Measurements from ENCODE around the gene NRXN3. TPM values are rescaled to one million over a fixed set of nuclear protein-coding genes. Genes with fewer than 3 reads are reported as not detected.

Gene NRXN3
- total RNA-seq, 1 experiment from 2014 or later: not detected

DNA sequence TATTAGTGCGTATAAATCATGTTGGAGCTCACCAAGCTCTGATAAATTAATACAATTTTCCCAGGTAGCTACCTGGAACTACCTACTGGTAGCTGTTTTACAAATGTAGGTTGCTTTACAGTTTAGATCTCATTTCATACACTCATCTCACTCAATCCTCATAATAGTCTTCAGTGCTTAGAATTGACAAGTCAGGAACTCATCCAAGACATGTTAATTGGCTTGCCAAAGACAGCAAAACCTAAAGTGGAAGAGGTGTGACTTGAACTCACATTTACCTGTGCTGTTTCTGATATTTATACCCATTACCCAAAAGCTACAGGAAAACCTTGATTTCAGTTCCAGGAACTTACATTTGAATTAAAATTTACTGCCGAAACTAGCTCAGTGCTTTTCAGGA is 1744.4 kb downstream of the NRXN3 start:
- Histone ChIP-seq H3K4me1 (ENCODE audit: control insufficient read depth, insufficient read depth, low read length) (no peaks in the 10 kb centered on the region), H3K4me3 (ENCODE audit: low read depth in 2 of 2, low read length in 2 of 2) (no peak overlapping the region), H3K9me3 (ENCODE audit: control insufficient read depth, insufficient read depth, low read depth, low read length) (no peaks in the 10 kb centered on the region), H3K36me3 (ENCODE audit: control insufficient read depth, insufficient read depth, low read length) (no peaks in the 10 kb centered on the region), H3K27ac (ENCODE audit: low read length) (no peak overlapping the region), H3K27me3 (ENCODE audit: control insufficient read depth, insufficient read depth, low read length) (no peaks in the 10 kb centered on the region)
- CTCF ChIA-PET: no interaction called here
- POLR2A ChIA-PET: no interaction called here
- no peak for DNase-seq (ENCODE audit: low read depth, low spot score)
- intact Hi-C loops (cut with micrococcal nuclease; ENCODE audit: unreplicated experiment): no loop called here
- no peak for TF ChIP-seq SIN3A (IDR thresholded peaks at IDR 0.05; ENCODE audit: borderline replicate concordance, insufficient read depth, low read depth, low read length)
- TF ChIP-seq, protein P1, sequence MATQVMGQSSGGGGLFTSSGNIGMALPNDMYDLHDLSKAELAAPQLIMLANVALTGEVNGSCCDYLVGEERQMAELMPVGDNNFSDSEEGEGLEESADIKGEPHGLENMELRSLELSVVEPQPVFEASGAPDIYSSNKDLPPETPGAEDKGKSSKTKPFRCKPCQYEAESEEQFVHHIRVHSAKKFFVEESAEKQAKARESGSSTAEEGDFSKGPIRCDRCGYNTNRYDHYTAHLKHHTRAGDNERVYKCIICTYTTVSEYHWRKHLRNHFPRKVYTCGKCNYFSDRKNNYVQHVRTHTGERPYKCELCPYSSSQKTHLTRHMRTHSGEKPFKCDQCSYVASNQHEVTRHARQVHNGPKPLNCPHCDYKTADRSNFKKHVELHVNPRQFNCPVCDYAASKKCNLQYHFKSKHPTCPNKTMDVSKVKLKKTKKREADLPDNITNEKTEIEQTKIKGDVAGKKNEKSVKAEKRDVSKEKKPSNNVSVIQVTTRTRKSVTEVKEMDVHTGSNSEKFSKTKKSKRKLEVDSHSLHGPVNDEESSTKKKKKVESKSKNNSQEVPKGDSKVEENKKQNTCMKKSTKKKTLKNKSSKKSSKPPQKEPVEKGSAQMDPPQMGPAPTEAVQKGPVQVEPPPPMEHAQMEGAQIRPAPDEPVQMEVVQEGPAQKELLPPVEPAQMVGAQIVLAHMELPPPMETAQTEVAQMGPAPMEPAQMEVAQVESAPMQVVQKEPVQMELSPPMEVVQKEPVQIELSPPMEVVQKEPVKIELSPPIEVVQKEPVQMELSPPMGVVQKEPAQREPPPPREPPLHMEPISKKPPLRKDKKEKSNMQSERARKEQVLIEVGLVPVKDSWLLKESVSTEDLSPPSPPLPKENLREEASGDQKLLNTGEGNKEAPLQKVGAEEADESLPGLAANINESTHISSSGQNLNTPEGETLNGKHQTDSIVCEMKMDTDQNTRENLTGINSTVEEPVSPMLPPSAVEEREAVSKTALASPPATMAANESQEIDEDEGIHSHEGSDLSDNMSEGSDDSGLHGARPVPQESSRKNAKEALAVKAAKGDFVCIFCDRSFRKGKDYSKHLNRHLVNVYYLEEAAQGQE (IDR thresholded peaks at IDR 0.05; ENCODE audit: insufficient read depth in 1 of 2, low read depth in 2 of 2, low read length in 1 of 2): no peak
- TF ChIP-seq, protein P2, sequence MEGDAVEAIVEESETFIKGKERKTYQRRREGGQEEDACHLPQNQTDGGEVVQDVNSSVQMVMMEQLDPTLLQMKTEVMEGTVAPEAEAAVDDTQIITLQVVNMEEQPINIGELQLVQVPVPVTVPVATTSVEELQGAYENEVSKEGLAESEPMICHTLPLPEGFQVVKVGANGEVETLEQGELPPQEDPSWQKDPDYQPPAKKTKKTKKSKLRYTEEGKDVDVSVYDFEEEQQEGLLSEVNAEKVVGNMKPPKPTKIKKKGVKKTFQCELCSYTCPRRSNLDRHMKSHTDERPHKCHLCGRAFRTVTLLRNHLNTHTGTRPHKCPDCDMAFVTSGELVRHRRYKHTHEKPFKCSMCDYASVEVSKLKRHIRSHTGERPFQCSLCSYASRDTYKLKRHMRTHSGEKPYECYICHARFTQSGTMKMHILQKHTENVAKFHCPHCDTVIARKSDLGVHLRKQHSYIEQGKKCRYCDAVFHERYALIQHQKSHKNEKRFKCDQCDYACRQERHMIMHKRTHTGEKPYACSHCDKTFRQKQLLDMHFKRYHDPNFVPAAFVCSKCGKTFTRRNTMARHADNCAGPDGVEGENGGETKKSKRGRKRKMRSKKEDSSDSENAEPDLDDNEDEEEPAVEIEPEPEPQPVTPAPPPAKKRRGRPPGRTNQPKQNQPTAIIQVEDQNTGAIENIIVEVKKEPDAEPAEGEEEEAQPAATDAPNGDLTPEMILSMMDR (IDR thresholded peaks at IDR 0.05): no peak
- TF ChIP-seq TCF7L2 (IDR thresholded peaks at IDR 0.05; ENCODE audit: low read depth, low read length): no peak
- TF ChIP-seq POLR2AphosphoS5 (IDR thresholded peaks at IDR 0.05; ENCODE audit: low read depth, low read length): no peak
- ATAC-seq: no peak
- in situ Hi-C loops (cut with HindIII; ENCODE audit: low pct_unique_long_range_greater_than_20kb, low sequenced_read_pairs): no loop called here
- no TSS peak for BruUV-seq (replicated peaks)

GRCh38 chr14:79915406-79915805 is 1745.2 kb downstream of the NRXN3 start:
- BruUV-seq (replicated peaks): no TSS peak
- in situ Hi-C loops (cut with HindIII; ENCODE audit: low pct_unique_long_range_greater_than_20kb, low sequenced_read_pairs): no loop called here
- no peak for TF ChIP-seq TCF7L2 (IDR thresholded peaks at IDR 0.05; ENCODE audit: low read depth, low read length)
- no peak for TF ChIP-seq SIN3A (IDR thresholded peaks at IDR 0.05; ENCODE audit: borderline replicate concordance, insufficient read depth, low read depth, low read length)
- TF ChIP-seq, protein P2 (IDR thresholded peaks at IDR 0.05): no peak
- TF ChIP-seq, protein P1 (IDR thresholded peaks at IDR 0.05; ENCODE audit: insufficient read depth in 1 of 2, low read depth in 2 of 2, low read length in 1 of 2): no peak
- TF ChIP-seq POLR2AphosphoS5 (IDR thresholded peaks at IDR 0.05; ENCODE audit: low read depth, low read length): no peak
- CTCF ChIA-PET: no interaction called here
- H3K36me3 ChIP-seq (ENCODE audit: control insufficient read depth, insufficient read depth, low read length): no peaks in the 10 kb centered on the region
- ATAC-seq (no peak), DNase-seq (ENCODE audit: low read depth, low spot score) (no peak)
- intact Hi-C loops (cut with micrococcal nuclease; ENCODE audit: unreplicated experiment): no loop called here
- no peaks in the 10 kb centered on the region for H3K9me3 ChIP-seq (ENCODE audit: control insufficient read depth, insufficient read depth, low read depth, low read length)
- no peaks in the 10 kb centered on the region for H3K4me1 ChIP-seq (ENCODE audit: control insufficient read depth, insufficient read depth, low read length)
- no peak overlapping the region for H3K27ac ChIP-seq (ENCODE audit: low read length)
- H3K27me3 ChIP-seq (ENCODE audit: control insufficient read depth, insufficient read depth, low read length): no peaks in the 10 kb centered on the region
- POLR2A ChIA-PET: no interaction called here
- H3K4me3 ChIP-seq (ENCODE audit: low read depth in 2 of 2, low read length in 2 of 2): no peak overlapping the region

All from Panc1 (cell line).